SK-N-SH treated with all-trans-retinoic acid at 6 μM for 48 hours (cell line): ENCODE measurements around the gene ZNF831.

Experiments
- ATAC-seq: fragments of 200-7000 bp; cut with Tn5 transposase; 3 replicates; pipeline ENCODE4 v1.9.1; 2020; ENCODE audit warnings: mild to moderate bottlenecking, moderate library complexity
- ARNTL ChIP-seq: fragments of 450-650 bp; formaldehyde crosslinking; IDR thresholded peaks from 2 replicates; pipeline ENCODE4 v1.5.0; 2020; ENCODE audit warnings: low read depth, mild to moderate bottlenecking, moderate library complexity, borderline replicate concordance
- BACH2 ChIP-seq: fragments of 250-450 bp; sonication (Bioruptor Pico); IDR thresholded peaks from 2 replicates; pipeline ENCODE4 v1.9.0; 2021; ENCODE audit warnings: mild to moderate bottlenecking, borderline replicate concordance
- ESRRG ChIP-seq: fragments of 250-450 bp; sonication (Bioruptor Pico); IDR thresholded peaks from 2 replicates; pipeline ENCODE4 v1.6.1; 2021; ENCODE audit warnings: mild to moderate bottlenecking
- GLIS3 ChIP-seq: fragments of 250-450 bp; sonication (Bioruptor Pico); IDR thresholded peaks from 2 replicates; pipeline ENCODE4 v1.5.0; 2020; ENCODE audit warnings: mild to moderate bottlenecking, moderate library complexity
- ISL1 ChIP-seq: fragments of 250-450 bp; sonication (Bioruptor Pico); IDR thresholded peaks from 2 replicates; pipeline ENCODE4 v2.1.2; 2022; ENCODE audit warnings: mild to moderate bottlenecking, moderate library complexity
- OSR1 ChIP-seq: fragments of 250-450 bp; sonication (Bioruptor Pico); IDR thresholded peaks from 2 replicates; pipeline ENCODE4 v1.8.0; 2022; ENCODE audit warnings: moderate library complexity, mild to moderate bottlenecking, inconsistent platforms
- RARB ChIP-seq: fragments of 250-450 bp; sonication (Bioruptor Pico); IDR thresholded peaks from 2 replicates; pipeline ENCODE4 v1.8.0; 2021; ENCODE audit warnings: mild to moderate bottlenecking, moderate library complexity
- SNAI2 ChIP-seq: fragments of 250-450 bp; sonication (Bioruptor Pico); IDR thresholded peaks from 2 replicates; pipeline ENCODE4 v1.5.0; 2020; ENCODE audit warnings: mild to moderate bottlenecking, moderate library complexity
- TCF4 ChIP-seq: fragments of 250-450 bp; sonication (Bioruptor Pico); IDR thresholded peaks from 2 replicates; pipeline ENCODE4 v1.8.0; 2021; ENCODE audit warnings: mild to moderate bottlenecking, moderate library complexity, borderline replicate concordance
- TOX ChIP-seq: fragments of 250-450 bp; sonication (Bioruptor Pico); IDR thresholded peaks from 2 replicates; pipeline ENCODE4 v1.8.0; 2021; ENCODE audit warnings: mild to moderate bottlenecking, moderate library complexity, borderline replicate concordance
- ZC3H10 ChIP-seq: fragments of 250-450 bp; sonication (Bioruptor Pico); IDR thresholded peaks from 2 replicates; pipeline ENCODE4 v1.5.1; 2021; ENCODE audit warnings: mild to moderate bottlenecking, moderate library complexity
- ZFP3 ChIP-seq: fragments of 250-450 bp; sonication (Bioruptor Pico); IDR thresholded peaks from 2 replicates; pipeline ENCODE4 v1.5.0; 2020; ENCODE audit warnings: mild to moderate bottlenecking, moderate library complexity
- ZNF70 ChIP-seq: fragments of 450-650 bp; formaldehyde crosslinking; IDR thresholded peaks from 2 replicates; pipeline ENCODE4 v1.5.0; 2020; ENCODE audit warnings: mild to moderate bottlenecking, moderate library complexity
- ZNF8 ChIP-seq: fragments of 450-650 bp; formaldehyde crosslinking; IDR thresholded peaks from 2 replicates; pipeline ENCODE4 v1.5.0; 2020; ENCODE audit warnings: mild to moderate bottlenecking, moderate library complexity
- TF ChIP-seq, protein P1 (sequence below): fragments of 250-450 bp; sonication (Bioruptor Pico); IDR thresholded peaks from 2 replicates; pipeline ENCODE4 v1.5.0; 2020; ENCODE audit warnings: mild to moderate bottlenecking, moderate library complexity
- TF ChIP-seq, protein P2 (sequence below): fragments of 250-450 bp; sonication (Bioruptor Pico); IDR thresholded peaks from 2 replicates; pipeline ENCODE4 v1.5.1; 2020; ENCODE audit warnings: low read depth, mild to moderate bottlenecking, moderate library complexity
- TF ChIP-seq, protein P3 (sequence below): fragments of 250-450 bp; sonication (Bioruptor Pico); IDR thresholded peaks from 2 replicates; pipeline ENCODE4 v1.8.0; 2020; ENCODE audit warnings: mild to moderate bottlenecking, moderate library complexity, borderline replicate concordance
- TF ChIP-seq, protein P4 (sequence below): fragments of 250-450 bp; sonication (Bioruptor Pico); IDR thresholded peaks from 2 replicates; pipeline ENCODE4 v1.5.1; 2021; ENCODE audit warnings: mild to moderate bottlenecking, moderate library complexity
- TF ChIP-seq, protein P5 (sequence below): fragments of 250-450 bp; sonication (Bioruptor Pico); IDR thresholded peaks from 2 replicates; pipeline ENCODE4 v1.8.0; 2021; ENCODE audit warnings: low read depth, mild to moderate bottlenecking, moderate library complexity, borderline replicate concordance

The ZNF831 gene

DNA sequence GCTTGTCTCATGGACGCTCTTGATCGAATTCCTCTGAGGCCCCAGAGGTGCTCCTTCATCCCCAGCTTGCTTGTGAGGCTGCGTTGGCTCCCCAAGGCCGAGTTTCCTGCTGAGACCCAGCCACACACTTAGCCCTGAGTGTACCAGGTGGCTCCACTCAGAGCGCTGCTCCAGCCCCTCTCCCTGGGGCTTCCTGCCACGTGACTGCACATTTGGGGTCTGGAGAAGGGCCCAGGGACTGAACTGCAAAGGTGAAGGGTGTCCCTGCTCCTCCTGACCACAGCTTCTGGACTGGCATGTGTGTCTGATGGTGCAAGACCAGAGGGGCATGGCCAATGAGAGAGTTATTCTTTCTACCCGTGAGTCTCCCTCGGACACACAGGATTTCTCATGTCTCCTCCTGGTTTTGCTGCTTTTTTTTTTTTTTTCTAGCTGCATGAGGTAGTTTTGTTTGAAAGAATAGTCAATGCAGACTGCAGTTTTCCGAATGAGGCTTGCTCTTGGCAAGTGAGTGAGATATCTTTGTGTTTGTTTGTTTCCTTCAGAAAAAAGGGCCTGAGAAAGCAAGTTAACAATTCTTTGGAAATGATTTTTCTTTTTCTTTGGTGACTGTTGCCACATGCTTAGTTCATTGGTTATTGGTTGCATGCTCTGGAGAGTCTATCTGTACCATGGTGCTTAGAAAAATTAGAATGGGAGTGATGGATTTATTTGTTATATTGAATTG, 3.1 kb upstream of the ZNF831 start:
- TF ChIP-seq ZFP3 (CRISPR knock-in tag) (no peak), ZNF70 (CRISPR knock-in tag) (no peak), GLIS3 (CRISPR knock-in tag) (no peak), SNAI2 (CRISPR knock-in tag) (no peak), ISL1 (CRISPR knock-in tag) (no peak)
- TF ChIP-seq, protein P1, sequence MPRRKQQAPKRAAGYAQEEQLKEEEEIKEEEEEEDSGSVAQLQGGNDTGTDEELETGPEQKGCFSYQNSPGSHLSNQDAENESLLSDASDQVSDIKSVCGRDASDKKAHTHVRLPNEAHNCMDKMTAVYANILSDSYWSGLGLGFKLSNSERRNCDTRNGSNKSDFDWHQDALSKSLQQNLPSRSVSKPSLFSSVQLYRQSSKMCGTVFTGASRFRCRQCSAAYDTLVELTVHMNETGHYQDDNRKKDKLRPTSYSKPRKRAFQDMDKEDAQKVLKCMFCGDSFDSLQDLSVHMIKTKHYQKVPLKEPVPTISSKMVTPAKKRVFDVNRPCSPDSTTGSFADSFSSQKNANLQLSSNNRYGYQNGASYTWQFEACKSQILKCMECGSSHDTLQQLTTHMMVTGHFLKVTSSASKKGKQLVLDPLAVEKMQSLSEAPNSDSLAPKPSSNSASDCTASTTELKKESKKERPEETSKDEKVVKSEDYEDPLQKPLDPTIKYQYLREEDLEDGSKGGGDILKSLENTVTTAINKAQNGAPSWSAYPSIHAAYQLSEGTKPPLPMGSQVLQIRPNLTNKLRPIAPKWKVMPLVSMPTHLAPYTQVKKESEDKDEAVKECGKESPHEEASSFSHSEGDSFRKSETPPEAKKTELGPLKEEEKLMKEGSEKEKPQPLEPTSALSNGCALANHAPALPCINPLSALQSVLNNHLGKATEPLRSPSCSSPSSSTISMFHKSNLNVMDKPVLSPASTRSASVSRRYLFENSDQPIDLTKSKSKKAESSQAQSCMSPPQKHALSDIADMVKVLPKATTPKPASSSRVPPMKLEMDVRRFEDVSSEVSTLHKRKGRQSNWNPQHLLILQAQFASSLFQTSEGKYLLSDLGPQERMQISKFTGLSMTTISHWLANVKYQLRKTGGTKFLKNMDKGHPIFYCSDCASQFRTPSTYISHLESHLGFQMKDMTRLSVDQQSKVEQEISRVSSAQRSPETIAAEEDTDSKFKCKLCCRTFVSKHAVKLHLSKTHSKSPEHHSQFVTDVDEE (CRISPR knock-in tag): no peak
- TF ChIP-seq, protein P2, sequence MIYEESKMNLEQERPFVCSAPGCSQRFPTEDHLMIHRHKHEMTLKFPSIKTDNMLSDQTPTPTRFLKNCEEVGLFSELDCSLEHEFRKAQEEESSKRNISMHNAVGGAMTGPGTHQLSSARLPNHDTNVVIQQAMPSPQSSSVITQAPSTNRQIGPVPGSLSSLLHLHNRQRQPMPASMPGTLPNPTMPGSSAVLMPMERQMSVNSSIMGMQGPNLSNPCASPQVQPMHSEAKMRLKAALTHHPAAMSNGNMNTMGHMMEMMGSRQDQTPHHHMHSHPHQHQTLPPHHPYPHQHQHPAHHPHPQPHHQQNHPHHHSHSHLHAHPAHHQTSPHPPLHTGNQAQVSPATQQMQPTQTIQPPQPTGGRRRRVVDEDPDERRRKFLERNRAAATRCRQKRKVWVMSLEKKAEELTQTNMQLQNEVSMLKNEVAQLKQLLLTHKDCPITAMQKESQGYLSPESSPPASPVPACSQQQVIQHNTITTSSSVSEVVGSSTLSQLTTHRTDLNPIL (CRISPR knock-in tag): no peak
- TF ChIP-seq, all 23 proteins: peak for 0
- no peak for ATAC-seq

DNA sequence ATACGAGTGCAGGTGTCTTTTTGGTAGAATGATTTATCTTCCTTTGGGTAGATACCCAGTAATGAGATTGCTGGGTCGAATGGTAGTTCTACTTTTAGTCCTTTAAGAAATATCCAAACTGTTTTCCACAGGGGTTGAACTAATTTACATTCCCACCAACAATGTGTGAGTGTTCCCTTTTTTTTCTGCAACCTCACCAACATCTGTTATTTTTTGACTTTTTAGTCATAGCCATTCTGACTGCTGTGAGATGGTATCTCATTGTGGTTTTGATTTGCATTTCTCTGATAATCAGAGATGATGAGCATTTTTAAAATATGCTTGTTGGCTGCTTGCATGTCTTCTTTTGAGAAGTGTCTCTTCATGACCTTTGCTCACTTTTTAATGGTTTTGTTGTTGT, 1.9 kb upstream of the ZNF831 start:
- TF ChIP-seq, protein P3, sequence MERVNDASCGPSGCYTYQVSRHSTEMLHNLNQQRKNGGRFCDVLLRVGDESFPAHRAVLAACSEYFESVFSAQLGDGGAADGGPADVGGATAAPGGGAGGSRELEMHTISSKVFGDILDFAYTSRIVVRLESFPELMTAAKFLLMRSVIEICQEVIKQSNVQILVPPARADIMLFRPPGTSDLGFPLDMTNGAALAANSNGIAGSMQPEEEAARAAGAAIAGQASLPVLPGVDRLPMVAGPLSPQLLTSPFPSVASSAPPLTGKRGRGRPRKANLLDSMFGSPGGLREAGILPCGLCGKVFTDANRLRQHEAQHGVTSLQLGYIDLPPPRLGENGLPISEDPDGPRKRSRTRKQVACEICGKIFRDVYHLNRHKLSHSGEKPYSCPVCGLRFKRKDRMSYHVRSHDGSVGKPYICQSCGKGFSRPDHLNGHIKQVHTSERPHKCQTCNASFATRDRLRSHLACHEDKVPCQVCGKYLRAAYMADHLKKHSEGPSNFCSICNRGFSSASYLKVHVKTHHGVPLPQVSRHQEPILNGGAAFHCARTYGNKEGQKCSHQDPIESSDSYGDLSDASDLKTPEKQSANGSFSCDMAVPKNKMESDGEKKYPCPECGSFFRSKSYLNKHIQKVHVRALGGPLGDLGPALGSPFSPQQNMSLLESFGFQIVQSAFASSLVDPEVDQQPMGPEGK (CRISPR knock-in tag): no peak
- TF ChIP-seq ARNTL (CRISPR knock-in tag) (no peak), TOX (no peak), ZC3H10 (CRISPR knock-in tag) (no peak), OSR1 (CRISPR knock-in tag) (no peak), ESRRG (CRISPR knock-in tag) (no peak), ZNF8 (CRISPR knock-in tag) (no peak), RARB (CRISPR knock-in tag) (no peak), ZFP3 (CRISPR knock-in tag) (no peak), TCF4 (CRISPR knock-in tag) (no peak), BACH2 (CRISPR knock-in tag) (no peak), SNAI2 (CRISPR knock-in tag) (no peak)
- TF ChIP-seq, protein P4, sequence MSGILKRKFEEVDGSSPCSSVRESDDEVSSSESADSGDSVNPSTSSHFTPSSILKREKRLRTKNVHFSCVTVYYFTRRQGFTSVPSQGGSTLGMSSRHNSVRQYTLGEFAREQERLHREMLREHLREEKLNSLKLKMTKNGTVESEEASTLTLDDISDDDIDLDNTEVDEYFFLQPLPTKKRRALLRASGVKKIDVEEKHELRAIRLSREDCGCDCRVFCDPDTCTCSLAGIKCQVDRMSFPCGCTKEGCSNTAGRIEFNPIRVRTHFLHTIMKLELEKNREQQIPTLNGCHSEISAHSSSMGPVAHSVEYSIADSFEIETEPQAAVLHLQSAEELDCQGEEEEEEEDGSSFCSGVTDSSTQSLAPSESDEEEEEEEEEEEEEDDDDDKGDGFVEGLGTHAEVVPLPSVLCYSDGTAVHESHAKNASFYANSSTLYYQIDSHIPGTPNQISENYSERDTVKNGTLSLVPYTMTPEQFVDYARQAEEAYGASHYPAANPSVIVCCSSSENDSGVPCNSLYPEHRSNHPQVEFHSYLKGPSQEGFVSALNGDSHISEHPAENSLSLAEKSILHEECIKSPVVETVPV: no peak
- TF ChIP-seq, protein P5, sequence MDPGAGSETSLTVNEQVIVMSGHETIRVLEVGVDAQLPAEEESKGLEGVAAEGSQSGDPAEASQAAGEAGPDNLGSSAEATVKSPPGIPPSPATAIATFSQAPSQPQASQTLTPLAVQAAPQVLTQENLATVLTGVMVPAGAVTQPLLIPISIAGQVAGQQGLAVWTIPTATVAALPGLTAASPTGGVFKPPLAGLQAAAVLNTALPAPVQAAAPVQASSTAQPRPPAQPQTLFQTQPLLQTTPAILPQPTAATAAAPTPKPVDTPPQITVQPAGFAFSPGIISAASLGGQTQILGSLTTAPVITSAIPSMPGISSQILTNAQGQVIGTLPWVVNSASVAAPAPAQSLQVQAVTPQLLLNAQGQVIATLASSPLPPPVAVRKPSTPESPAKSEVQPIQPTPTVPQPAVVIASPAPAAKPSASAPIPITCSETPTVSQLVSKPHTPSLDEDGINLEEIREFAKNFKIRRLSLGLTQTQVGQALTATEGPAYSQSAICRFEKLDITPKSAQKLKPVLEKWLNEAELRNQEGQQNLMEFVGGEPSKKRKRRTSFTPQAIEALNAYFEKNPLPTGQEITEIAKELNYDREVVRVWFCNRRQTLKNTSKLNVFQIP (CRISPR knock-in tag): no peak
- TF ChIP-seq, protein P2 (CRISPR knock-in tag): no peak
- ATAC-seq: no peak
